Esophagus muscularis mucosa (tissue), 4 donors: ENCODE measurements around the gene RNF157. TPM values are rescaled to one million over a fixed set of nuclear protein-coding genes. Genes with fewer than 3 reads are reported as not detected.

Experiments
- DNase-seq: peaks from one replicate; pipeline ENCODE4 v3.0.0-alpha.2; 2017; ENCODE audit errors: extremely low spot score
- H3K27ac ChIP-seq, 4 donors: fragments of 200-600 bp; sonication (generic); replicated peaks in 1 of 4; 1 replicate in 3 of 4; 2 replicates in 1 of 4; pipeline ENCODE4 v1.5.1; 2016 to 2019; ENCODE audit warnings: mild to moderate bottlenecking in 1 of 4
- H3K27me3 ChIP-seq, 4 donors: fragments of 200-600 bp; sonication (generic); one replicate each; pipeline versions ENCODE4 v1.5.1 to v1.6.0; 2016 to 2019
- H3K36me3 ChIP-seq, 4 donors: fragments of 200-600 bp; sonication (generic); one replicate each; pipeline ENCODE4 v1.5.1; 2016 to 2019
- H3K4me1 ChIP-seq, 4 donors: fragments of 200-600 bp; sonication (generic); one replicate each; pipeline ENCODE4 v1.5.1; 2016 to 2019
- H3K4me3 ChIP-seq, 4 donors: fragments of 200-600 bp; sonication (generic); 1 replicate in 2 of 4; 2 replicates in 2 of 4; pipeline ENCODE4 v1.5.1; 2016 to 2019; ENCODE audit warnings: mild to moderate bottlenecking in 4 of 4, moderate library complexity in 1 of 4
- H3K9me3 ChIP-seq, 4 donors: fragments of 200-600 bp; sonication (generic); 1 replicate in 3 of 4; 2 replicates in 1 of 4; pipeline ENCODE4 v1.5.1; 2016 to 2019
- EP300 ChIP-seq: sonication (generic); formaldehyde crosslinking; IDR thresholded peaks from one replicate; pipeline ENCODE4 v1.6.1; 2017; ENCODE audit warnings: antibody characterized with exemption
- POLR2A ChIP-seq: fragments of 450-650 bp; IDR thresholded peaks from one replicate; pipeline ENCODE4 v1.6.1; 2017; ENCODE audit warnings: antibody characterized with exemption, moderate library complexity, mild to moderate bottlenecking, low read depth
- POLR2AphosphoS5 ChIP-seq, 2 donors: sonication (generic); formaldehyde crosslinking; IDR thresholded peaks; one replicate each; pipeline ENCODE4 v1.6.1; 2017; ENCODE audit warnings: antibody characterized with exemption in 2 of 2
- WGBS: methylation state at CpG from one replicate; pipeline ENCODE4 v1.1.5; 2018; 5-methylcytosine and 5-hydroxymethylcytosine counted together
- intact Hi-C: fragments of 100-400 bp; cut with DNase I; formaldehyde crosslinking; loops from one replicate; pipeline ENCODE4 v1.15.1; 2023
- total RNA-seq, 4 donors: library from RNA; depleted of rRNA; stranded (reverse); fragments of >200 nt; gene quantifications; one replicate each; pipeline versions ENCODE4 v1.1.0 to v1.2.1, GENCODE V29; 2016
- TF ChIP-seq, protein P1 (sequence below), 3 experiments: fragments of 200-600 bp in 2 of 3; fragments of 450-650 bp in 1 of 3; sonication (generic) in 2 of 3; IDR thresholded peaks; one replicate each; pipeline ENCODE4 v1.5.1; 2017 to 2019; ENCODE audit warnings: antibody characterized with exemption in 3 of 3, mild to moderate bottlenecking in 2 of 3, moderate library complexity in 1 of 3

The RNF157 gene
- total RNA-seq, 4 donors from 2014 or later, result 2.1 to 8.1 (median 4.8) TPM

DNA sequence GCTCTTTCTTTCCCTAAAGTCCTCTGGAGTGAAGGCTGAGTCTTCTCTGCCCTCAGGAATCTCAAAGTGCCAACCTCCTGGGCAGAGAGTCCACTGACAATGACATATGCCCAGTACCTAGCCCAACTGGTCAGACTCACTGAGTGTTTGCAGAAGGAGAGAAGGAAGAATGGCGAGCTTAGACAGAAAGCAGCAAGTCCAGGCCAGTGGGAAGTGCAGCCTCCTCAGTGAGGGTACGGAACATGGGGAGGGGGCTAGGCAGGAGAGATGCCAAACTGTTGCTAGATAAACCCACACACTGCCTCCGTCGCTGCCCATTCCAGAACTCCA is 137.4 kb downstream of the RNF157 start:
- Histone ChIP-seq H3K27ac (peak overlapping the region; percentile 79 to 85 (median 81)), H3K4me1 (peaks cover 18 to 31% (median 24%) of the 10 kb centered on the region in 4 donors), H3K27me3 (no peaks in the 10 kb centered on the region), H3K4me3 (peak overlapping the region; percentile 67 to 90 (median 82)), H3K9me3 (no peaks in the 10 kb centered on the region), H3K36me3 (peaks cover 16 to 40% (median 36%) of the 10 kb centered on the region in 4 donors)
- intact Hi-C loops, result no loop called here
- TF ChIP-seq, protein P1, sequence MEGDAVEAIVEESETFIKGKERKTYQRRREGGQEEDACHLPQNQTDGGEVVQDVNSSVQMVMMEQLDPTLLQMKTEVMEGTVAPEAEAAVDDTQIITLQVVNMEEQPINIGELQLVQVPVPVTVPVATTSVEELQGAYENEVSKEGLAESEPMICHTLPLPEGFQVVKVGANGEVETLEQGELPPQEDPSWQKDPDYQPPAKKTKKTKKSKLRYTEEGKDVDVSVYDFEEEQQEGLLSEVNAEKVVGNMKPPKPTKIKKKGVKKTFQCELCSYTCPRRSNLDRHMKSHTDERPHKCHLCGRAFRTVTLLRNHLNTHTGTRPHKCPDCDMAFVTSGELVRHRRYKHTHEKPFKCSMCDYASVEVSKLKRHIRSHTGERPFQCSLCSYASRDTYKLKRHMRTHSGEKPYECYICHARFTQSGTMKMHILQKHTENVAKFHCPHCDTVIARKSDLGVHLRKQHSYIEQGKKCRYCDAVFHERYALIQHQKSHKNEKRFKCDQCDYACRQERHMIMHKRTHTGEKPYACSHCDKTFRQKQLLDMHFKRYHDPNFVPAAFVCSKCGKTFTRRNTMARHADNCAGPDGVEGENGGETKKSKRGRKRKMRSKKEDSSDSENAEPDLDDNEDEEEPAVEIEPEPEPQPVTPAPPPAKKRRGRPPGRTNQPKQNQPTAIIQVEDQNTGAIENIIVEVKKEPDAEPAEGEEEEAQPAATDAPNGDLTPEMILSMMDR (IDR thresholded peaks at IDR 0.05), result no peak
- no peak for TF ChIP-seq EP300
- TF ChIP-seq POLR2A, result no peak
- no peak for TF ChIP-seq POLR2AphosphoS5 (IDR thresholded peaks at IDR 0.05)
- DNase-seq, result no peak
- 0% methylated on average over 4 of the region's 4 CpGs for WGBS

DNA sequence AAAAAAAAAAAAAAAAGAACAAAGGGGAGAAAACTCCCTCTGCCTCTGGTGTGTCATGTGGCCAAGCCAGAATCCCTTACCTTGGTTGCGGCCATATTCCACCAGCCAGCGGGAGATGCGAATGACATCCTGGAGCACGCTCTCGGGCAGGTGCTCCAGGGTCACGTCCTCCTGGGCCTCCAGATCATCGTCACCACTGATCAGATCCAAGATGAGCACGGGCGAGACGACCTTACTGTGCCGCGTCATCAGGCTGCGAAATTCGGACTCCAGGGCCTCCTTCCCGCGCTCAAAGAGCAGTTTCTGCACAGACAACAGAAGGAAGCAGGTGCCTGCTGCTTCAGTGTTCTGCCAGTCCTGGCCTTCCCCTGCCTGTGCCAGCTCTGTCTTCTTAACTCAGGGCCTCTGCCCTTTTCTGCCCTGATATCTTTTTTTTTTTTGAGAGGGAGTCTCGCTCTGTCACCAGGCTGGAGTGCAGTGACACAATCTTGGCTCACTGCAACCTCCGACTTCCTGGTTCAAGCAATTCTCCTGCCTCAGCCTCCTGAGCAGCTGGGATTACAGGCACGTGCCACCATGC is 142.5 kb downstream of the RNF157 start:
- no peak overlapping the region for H3K4me3 ChIP-seq
- intact Hi-C loops, result no loop called here
- 91% methylated on average over 19 of the region's 19 CpGs for WGBS
- TF ChIP-seq POLR2A (no peak), EP300 (no peak), POLR2AphosphoS5 (IDR thresholded peaks at IDR 0.05) (no peak)
- TF ChIP-seq, protein P1 (IDR thresholded peaks at IDR 0.05), result no peak
- no peak for DNase-seq
- H3K27ac ChIP-seq, result no peak overlapping the region
- no peaks in the 10 kb centered on the region for H3K9me3 ChIP-seq
- H3K4me1 ChIP-seq, result peaks cover 8 to 18% (median 14%) of the 10 kb centered on the region in 4 donors
- peaks cover 61 to 91% (median 85%) of the 10 kb centered on the region in 4 donors for H3K36me3 ChIP-seq
- no peaks in the 10 kb centered on the region for H3K27me3 ChIP-seq

DNA sequence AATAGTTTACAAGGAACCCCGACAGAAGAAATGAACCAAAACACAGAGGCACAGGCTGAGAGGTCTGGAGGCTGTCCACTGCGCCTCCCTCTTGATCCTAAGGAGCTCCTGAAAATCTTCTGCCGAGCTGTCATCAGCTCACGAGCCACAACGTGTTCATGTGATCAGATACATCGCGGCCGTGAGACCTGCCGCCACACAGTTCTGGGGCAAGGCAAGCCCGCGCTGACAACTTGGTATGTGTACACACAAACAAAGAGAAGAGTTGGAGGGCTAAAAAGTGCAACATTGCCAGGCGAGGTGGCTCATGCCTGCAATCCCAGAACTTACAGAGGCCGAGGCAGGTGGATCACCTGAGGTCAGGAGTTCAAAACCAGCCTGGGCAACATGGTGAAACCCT is 144.3 kb downstream of the RNF157 start:
- Histone ChIP-seq H3K36me3 (peaks cover 60 to 99% (median 89%) of the 10 kb centered on the region in 4 donors), H3K27ac (no peak overlapping the region), H3K27me3 (no peaks in the 10 kb centered on the region), H3K4me3 (no peak overlapping the region), H3K4me1 (no peaks in the 10 kb centered on the region), H3K9me3 (no peaks in the 10 kb centered on the region)
- intact Hi-C loops, result no loop called here
- TF ChIP-seq EP300 (no peak), POLR2A (no peak), POLR2AphosphoS5 (IDR thresholded peaks at IDR 0.05) (no peak)
- TF ChIP-seq, protein P1 (IDR thresholded peaks at IDR 0.05), result no peak
- 84% methylated on average over 11 of the region's 13 CpGs for WGBS
- no peak for DNase-seq

GRCh38 chr17:76094046-76094445 is 146.2 kb downstream of the RNF157 start:
- peaks cover 68 to 99% (median 91%) of the 10 kb centered on the region in 4 donors for H3K36me3 ChIP-seq
- DNase-seq, result no peak
- WGBS, result 79% methylated on average over 9 of the region's 11 CpGs
- no peak overlapping the region for H3K27ac ChIP-seq
- no peaks in the 10 kb centered on the region for H3K9me3 ChIP-seq
- TF ChIP-seq, protein P1 (IDR thresholded peaks at IDR 0.05), result no peak
- TF ChIP-seq EP300 (no peak), POLR2AphosphoS5 (IDR thresholded peaks at IDR 0.05) (no peak), POLR2A (no peak)
- H3K4me3 ChIP-seq, result no peak overlapping the region
- no peaks in the 10 kb centered on the region for H3K4me1 ChIP-seq
- intact Hi-C loops, result no loop called here
- H3K27me3 ChIP-seq, result no peaks in the 10 kb centered on the region
